ENCODE measurements around the gene PPT2.

Gene PPT2

GRCh38 chr6:32152769-32153563, 975 bp upstream of the PPT2 start:
- DNase-seq = no peak

- DNase-seq = peak; percentile 66
Observed at GRCh38 chr6:32154514-32155161, 697 bp downstream of the PPT2 start.

- DNase-seq = no peak
Observed at GRCh38 chr6:32156891-32157290, 3.0 kb downstream of the PPT2 start.

DNA sequence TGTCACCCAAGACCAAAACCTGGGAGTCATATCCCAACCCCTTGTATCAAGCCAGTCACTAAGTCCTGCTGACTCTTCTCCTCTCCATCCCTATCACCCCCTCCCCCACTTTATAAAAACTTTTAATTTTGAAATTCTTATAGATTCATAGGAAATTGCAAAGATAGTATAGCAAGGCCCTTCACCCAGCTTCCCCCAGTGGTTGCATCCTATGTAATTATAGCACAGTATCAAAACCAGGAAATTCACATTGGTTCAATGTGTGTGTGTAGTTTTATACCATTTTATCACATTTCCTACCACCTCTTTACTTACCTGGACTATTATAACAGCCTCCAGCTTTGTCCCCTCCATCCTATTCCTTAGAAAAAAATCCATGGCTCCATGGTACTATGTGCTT, 4.1 kb downstream of the PPT2 start:
- DNase-seq = no peak

DNA sequence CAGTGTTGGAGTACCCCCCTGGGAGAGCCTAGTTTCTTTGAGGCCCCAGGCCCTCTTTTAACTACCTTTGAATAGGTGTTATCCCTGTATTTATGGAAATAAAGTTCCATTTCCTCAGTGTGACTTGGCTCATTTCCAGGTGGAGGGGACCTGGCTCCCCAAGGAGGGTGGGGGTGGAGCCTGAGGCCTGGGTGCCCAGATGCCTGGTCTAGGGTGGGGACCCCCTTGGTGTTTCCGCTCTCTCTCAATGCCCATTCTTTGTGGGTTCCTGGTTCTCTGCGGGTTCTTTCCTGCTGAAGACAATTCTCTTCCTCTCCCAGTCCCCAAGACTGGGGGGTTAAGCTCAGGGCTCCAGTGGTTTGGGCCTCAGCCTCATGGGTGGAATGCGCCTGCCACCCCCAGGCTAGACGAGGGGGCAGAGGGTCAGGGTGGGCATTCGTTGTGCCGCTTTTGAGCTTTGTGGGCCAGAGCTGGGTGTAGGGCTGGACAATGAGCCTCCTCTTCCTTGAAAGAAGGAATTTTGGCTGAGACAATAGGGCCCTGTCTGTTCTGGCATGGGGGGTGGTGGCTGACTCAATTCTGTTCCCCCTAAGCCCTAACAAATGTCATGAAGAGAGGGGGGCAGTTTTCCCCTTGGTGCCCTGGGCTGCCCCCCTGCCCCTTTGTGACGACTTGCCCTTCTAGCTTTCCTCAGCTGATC, 9.8 kb downstream of the PPT2 start:
- no peak for DNase-seq

GRCh38 chr6:32164295-32164694, 10.4 kb downstream of the PPT2 start, which contains the start of gene EGFL8:
TSS of gene EGFL8 (plus strand) at chr6:32164595. CDS start at chr6:32166166, 1,571 bp downstream.
- DNase-seq = no peak

DNA sequence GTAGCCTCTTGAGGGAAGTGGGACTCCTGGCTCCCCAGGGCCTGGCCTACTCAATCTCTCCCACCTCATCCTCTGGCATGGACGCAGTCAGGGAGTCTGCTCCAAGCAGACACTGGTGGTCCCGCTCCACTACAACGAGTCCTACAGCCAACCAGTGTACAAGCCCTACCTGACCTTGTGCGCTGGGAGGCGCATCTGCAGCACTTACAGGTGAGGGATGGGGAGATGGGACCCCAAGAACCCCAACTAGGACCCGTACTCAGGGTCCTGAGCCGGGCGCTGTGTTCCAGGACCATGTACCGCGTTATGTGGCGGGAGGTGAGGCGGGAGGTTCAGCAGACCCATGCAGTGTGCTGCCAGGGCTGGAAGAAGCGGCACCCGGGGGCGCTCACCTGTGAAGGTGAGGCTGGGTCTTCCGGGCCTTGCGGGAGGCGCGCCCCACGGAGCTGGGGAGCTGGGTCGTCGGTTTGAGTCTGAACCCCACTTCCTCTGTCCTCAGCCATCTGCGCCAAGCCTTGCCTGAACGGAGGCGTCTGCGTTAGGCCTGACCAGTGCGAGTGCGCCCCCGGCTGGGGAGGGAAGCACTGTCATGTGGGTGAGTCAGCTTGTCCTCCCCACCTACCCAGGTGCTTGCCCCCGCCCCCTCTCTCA, 12.6 kb downstream of the PPT2 start:
- no peak for DNase-seq

- no peak for DNase-seq
Observed at GRCh38 chr6:32167154-32167760, 13.3 kb downstream of the PPT2 start.

DNA sequence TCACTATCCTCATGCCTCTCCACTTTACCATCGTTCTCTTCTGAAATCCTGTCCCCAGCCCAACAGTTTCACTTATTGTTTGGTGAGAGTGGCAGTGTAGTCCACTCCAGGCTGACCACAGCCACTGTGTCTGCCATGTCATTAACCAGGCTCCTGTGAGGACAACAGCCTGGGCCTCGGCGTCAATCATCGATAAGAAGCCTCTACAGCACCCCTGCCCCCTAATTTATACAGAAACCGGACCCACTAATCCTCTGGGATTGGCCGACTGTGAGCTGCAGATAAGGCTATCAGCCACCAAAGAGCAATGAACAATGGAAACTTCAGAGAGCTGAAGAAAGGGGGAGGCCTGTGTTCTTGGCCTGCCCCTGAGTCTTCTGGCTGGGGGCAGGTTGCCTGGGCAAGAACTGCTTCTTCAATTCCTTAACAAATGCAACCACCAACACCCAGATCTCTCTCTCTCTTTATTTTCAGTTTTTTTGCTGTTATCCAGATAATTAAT, 13.9 kb downstream of the PPT2 start:
- DNase-seq = no peak

DNA sequence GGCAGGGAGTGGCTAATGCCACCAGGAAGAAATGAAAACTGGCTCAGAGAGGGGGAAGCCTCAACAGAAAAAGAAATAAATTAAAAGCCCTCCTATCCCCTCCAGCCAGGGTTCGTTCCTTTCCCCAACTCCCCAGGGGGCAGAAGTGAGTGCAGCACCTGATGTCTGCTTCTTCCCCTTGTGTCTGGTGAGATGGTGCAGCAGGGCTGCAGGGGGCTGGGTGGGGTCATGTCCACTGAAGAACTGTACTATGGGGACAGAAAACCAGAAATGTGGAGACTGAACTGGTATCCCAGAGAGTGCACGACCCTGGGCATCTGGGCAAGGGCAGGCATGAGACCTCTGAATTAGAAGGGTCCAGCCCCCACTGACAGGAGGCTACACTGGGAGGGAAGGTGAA, 14.4 kb downstream of the PPT2 start:
- DNase-seq = no peak

- DNase-seq = no peak
Observed at GRCh38 chr6:32168807-32169591, 15.1 kb downstream of the PPT2 start.

GRCh38 chr6:32170294-32170693, 16.4 kb downstream of the PPT2 start:
- no peak for DNase-seq

- no peak for DNase-seq
Observed at GRCh38 chr6:32171234-32171633, 17.3 kb downstream of the PPT2 start.

DNA sequence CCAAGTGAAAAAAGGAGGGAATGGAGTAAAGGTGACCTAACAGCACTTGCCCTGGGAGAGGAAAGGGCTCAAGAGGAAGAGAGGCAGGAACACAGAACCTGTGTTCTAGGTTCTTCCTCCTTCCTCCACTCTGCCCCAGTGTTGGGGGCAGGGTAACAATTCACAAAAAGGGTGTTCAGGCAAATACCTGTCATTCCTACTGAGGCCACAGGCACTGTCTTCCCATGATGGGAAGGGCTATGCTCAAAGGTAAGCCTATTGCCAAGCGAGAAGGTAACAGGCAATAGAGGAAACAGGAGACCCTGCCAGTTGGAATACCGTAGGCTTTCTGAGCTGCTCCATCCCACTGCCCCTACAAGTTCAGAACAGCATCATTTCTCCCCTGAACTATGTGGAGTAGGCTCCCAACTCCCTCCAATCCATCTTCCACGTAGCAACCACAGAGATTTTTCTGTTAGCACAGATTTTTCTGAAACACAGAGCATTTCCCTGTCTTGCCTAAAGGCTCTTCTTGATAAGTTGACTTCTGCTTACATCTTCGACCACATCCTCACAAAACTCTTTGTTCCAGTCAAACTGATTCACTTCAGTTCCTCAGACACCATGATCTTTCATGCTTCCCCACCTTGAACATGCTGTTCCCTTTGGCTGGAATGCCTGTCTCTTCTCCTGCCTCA, 19.2 kb downstream of the PPT2 start:
- DNase-seq = no peak

GRCh38 chr6:32174416-32174815, 20.5 kb downstream of the PPT2 start:
- DNase-seq = no peak

GRCh38 chr6:32175322-32175710, 21.4 kb downstream of the PPT2 start:
- no peak for DNase-seq

- peak; percentile 97 for DNase-seq
Observed at GRCh38 chr6:32175711-32176475, 22.0 kb downstream of the PPT2 start, which contains the start of gene AGPAT1. TSS of gene AGPAT1 (minus strand) at chr6:32176084. CDS start at chr6:32171496, 4,588 bp downstream.

DNA sequence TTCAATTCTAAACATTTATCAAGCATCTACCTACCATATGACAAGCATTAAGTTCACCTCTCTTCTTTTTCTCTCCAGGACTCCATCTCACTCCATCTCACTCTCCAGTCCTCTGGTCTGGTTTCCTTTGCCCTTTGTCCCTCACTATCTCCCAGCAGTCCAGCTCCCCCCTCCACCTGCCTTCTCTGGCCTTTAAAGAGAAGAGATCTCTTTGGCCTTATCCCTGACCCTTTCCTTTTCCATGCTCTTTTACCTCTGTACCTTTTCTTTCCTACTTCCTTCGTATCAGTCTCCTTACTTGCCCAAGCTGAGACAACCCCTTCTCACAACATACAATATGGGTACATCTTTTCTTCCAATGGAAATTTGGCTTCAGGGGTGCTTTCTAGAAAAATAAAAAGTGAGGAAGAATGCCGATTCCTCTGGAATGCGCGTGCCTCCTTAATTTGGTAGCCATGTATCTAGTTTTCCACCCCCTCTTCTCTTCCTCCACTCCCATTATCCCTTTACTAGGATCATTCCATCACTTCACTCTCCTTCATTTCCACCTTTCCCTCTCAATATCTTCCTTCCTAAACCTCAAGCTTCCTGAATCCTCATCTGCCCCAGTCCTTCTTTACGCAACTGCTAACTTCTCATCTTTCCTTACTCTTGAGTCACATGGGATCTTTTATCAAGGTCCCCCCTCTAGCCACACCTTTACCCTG, 22.7 kb downstream of the PPT2 start:
- no peak for DNase-seq

DNA sequence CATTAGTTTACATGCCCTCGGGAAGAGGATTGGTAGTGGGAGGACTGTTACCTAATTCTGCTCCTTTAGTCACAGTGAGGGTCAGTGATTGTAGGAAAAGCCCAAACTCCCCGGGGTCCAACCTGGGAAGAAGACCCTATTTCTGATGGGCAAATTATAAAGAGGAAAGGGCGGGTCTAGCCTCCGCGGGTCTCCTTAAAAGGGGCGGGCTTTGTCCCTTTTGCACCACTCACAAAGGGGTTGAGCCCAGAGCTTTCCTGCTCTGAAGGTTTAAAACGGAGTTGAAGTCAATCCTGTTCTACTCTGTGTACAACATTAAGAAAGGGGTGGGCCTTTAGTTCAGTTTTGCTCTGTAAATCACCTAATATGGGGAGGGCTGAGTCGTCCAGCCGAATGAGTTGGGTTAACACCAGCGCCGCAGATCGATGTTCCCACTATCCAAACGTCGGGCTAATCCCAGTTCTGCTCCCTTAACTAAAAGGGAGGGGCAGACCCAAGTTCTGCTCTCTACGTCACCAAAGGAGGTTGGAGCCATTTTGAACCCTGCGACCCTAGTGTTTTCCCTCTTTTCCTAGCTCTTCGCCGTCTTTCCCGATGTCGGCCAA, 23.3 kb downstream of the PPT2 start:
- DNase-seq = no peak
